H1 (cell line): ENCODE data around the gene FOXI2. TPM values are rescaled to one million over a fixed set of nuclear protein-coding genes. Genes with fewer than 3 reads are reported as not detected.

Experiments
- CTCF ChIA-PET: fragments of 300-600 bp; sonication (Branson Sonifier 250); formaldehyde crosslinking; loops from one replicate; lab custom pipeline; 2021; ENCODE audit not compliant: partially characterized antibody; lab: Charles Lee
- POLR2A ChIA-PET: fragments of 300-600 bp; sonication (Branson Sonifier 250); formaldehyde crosslinking; loops from one replicate; lab custom pipeline; 2021; ENCODE audit warnings: inconsistent platforms; ENCODE audit not compliant: partially characterized antibody; lab: Charles Lee
- DNase-seq, 2 experiments: peaks; one replicate each; pipeline versions ENCODE4 v3.0.0 to v3.0.0-alpha.2; 2010 to 2022; ENCODE audit warnings: low spot score in 2 of 2, low read depth in 1 of 2, mixed read lengths in 1 of 2
- FAIRE-seq: peaks from 2 replicates; lab custom pipeline; 2011; peaks lifted over from hg19 to GRCh38; lab: Jason Lieb, UNC
- H2AFZ ChIP-seq: 2 replicates; pipeline ENCODE4 v1.8.1; 2012; ENCODE audit warnings: low read length, inconsistent platforms
- H2AK5ac ChIP-seq: 2 replicates; pipeline ENCODE4 v1.6.1; 2013; ENCODE audit warnings: low read depth, low read length
- H2BK120ac ChIP-seq: replicated peaks from 2 replicates; pipeline ENCODE3; 2013; ENCODE audit warnings: low read depth, low read length, inconsistent platforms
- H2BK12ac ChIP-seq: 2 replicates; pipeline ENCODE4 v1.6.1; 2013; ENCODE audit warnings: low read depth, low read length
- H2BK15ac ChIP-seq: 2 replicates; pipeline ENCODE4 v1.6.1; 2013; ENCODE audit warnings: low read length
- H2BK20ac ChIP-seq: 2 replicates; pipeline ENCODE4 v1.6.1; 2013; ENCODE audit warnings: low read length
- H2BK5ac ChIP-seq: 2 replicates; pipeline ENCODE4 v1.6.1; 2013; ENCODE audit warnings: low read depth, low read length
- H3K14ac ChIP-seq: 2 replicates; pipeline ENCODE4 v1.6.1; 2013; ENCODE audit warnings: inconsistent platforms; ENCODE audit not compliant: insufficient read length
- H3K18ac ChIP-seq: 2 replicates; pipeline ENCODE4 v1.6.1; 2013; ENCODE audit warnings: low read length; ENCODE audit errors: extremely low read depth
- H3K23ac ChIP-seq: 2 replicates; pipeline ENCODE4 v1.6.1; 2013; ENCODE audit warnings: inconsistent platforms; ENCODE audit not compliant: insufficient read length
- H3K23me2 ChIP-seq: 2 replicates; pipeline ENCODE4 v1.6.1; 2013; ENCODE audit warnings: low read depth, low read length
- H3K27ac ChIP-seq: 2 replicates; pipeline ENCODE4 v1.6.1; 2011; ENCODE audit warnings: low read depth, low read length, inconsistent platforms
- H3K27me3 ChIP-seq, 4 experiments: replicated peaks in 1 of 4; 1 replicate in 1 of 4; 2 replicates in 3 of 4; pipeline versions ENCODE4 v1.6.1 to v1.8.1; 2011 to 2013; ENCODE audit warnings: low read length in 3 of 4, mild to moderate bottlenecking in 3 of 4, inconsistent platforms in 2 of 4, mixed read lengths in 2 of 4, moderate library complexity in 1 of 4; ENCODE audit not compliant: control insufficient read depth in 3 of 4, insufficient read depth in 3 of 4; ENCODE audit errors: extremely low read depth in 1 of 4
- H3K36me3 ChIP-seq, 4 experiments: 2 replicates each; pipeline versions ENCODE4 v1.6.1 to v1.8.1; 2011 to 2013; ENCODE audit warnings: mild to moderate bottlenecking in 4 of 4, low read length in 3 of 4, moderate library complexity in 2 of 4, control low read depth in 1 of 4, inconsistent platforms in 1 of 4; ENCODE audit not compliant: insufficient read depth in 4 of 4, control insufficient read depth in 2 of 4
- H3K4ac ChIP-seq: replicated peaks from 2 replicates; pipeline ENCODE3; 2013; ENCODE audit warnings: low read length, low read depth, mixed read lengths, inconsistent platforms; ENCODE audit not compliant: insufficient read length
- H3K4me1 ChIP-seq, 4 experiments: replicated peaks in 1 of 4; 1 replicate in 1 of 4; 2 replicates in 3 of 4; pipeline versions ENCODE4 v1.6.1 to v1.8.1; 2011 to 2013; ENCODE audit warnings: low read length in 3 of 4, inconsistent platforms in 2 of 4, mixed read lengths in 1 of 4; ENCODE audit not compliant: insufficient read depth in 4 of 4, control insufficient read depth in 3 of 4
- H3K4me2 ChIP-seq, 2 experiments: 2 replicates each; pipeline versions ENCODE4 v1.6.1 to v1.8.1; 2011 to 2013; ENCODE audit warnings: low read depth in 2 of 2, low read length in 2 of 2, control low read depth in 1 of 2, inconsistent platforms in 1 of 2, mild to moderate bottlenecking in 1 of 2; ENCODE audit not compliant: insufficient read depth in 1 of 2
- H3K4me3 ChIP-seq, 4 experiments: fragments of 200-600, 300-600 bp in 1 of 4; sonication (generic), shearing (Covaris generic), sonication (Bioruptor Twin) in 1 of 4; 2 replicates each; pipeline versions ENCODE4 v1.5.1 to v1.8.1; 2011 to 2016; ENCODE audit warnings: low read length in 4 of 4, low read depth in 3 of 4, control low read depth in 2 of 4, inconsistent platforms in 2 of 4, mild to moderate bottlenecking in 2 of 4, mixed read lengths in 1 of 4, moderate library complexity in 1 of 4; ENCODE audit not compliant: insufficient read depth in 2 of 4; ENCODE audit errors: extremely low read depth in 1 of 4
- H3K56ac ChIP-seq: replicated peaks from 2 replicates; pipeline ENCODE3; 2013; ENCODE audit warnings: low read depth, mild to moderate bottlenecking, mixed read lengths, low read length, inconsistent platforms; ENCODE audit not compliant: insufficient read length
- H3K79me1 ChIP-seq: 2 replicates; pipeline ENCODE4 v1.6.1; 2013; ENCODE audit warnings: low read depth, low read length, control low read depth
- H3K79me2 ChIP-seq, 2 experiments: 2 replicates each; pipeline versions ENCODE4 v1.6.1 to v1.8.1; 2012 to 2013; ENCODE audit warnings: low read length in 2 of 2, mild to moderate bottlenecking in 2 of 2, inconsistent platforms in 1 of 2; ENCODE audit not compliant: insufficient read depth in 2 of 2, control insufficient read depth in 1 of 2
- H3K9ac ChIP-seq, 4 experiments: replicated peaks in 1 of 4; 1 replicate in 1 of 4; 2 replicates in 3 of 4; pipeline versions ENCODE4 v1.6.1 to v1.8.1; 2011 to 2013; ENCODE audit warnings: low read depth in 3 of 4, low read length in 3 of 4, control low read depth in 2 of 4, mild to moderate bottlenecking in 2 of 4, moderate library complexity in 2 of 4, inconsistent platforms in 1 of 4; ENCODE audit errors: extremely low read depth in 1 of 4
- H3K9me3 ChIP-seq, 2 experiments: 2 replicates each; pipeline versions ENCODE4 v1.6.1 to v1.8.1; 2012 to 2013; ENCODE audit warnings: mild to moderate bottlenecking in 2 of 2, moderate library complexity in 2 of 2, control low read depth in 1 of 2, inconsistent platforms in 1 of 2, low read depth in 1 of 2, low read length in 1 of 2, mixed read lengths in 1 of 2; ENCODE audit not compliant: insufficient read depth in 2 of 2
- H4K20me1 ChIP-seq, 2 experiments: replicated peaks in 1 of 2; 2 replicates each; pipeline versions ENCODE3 to v1.8.1; 2011 to 2013; ENCODE audit warnings: inconsistent platforms in 2 of 2, low read length in 2 of 2, mild to moderate bottlenecking in 1 of 2; ENCODE audit not compliant: insufficient read depth in 2 of 2, control insufficient read depth in 1 of 2
- H4K5ac ChIP-seq: 2 replicates; pipeline ENCODE4 v1.6.1; 2013; ENCODE audit warnings: low read length, low read depth, mixed read lengths, inconsistent platforms; ENCODE audit not compliant: insufficient read length
- H4K8ac ChIP-seq: 2 replicates; pipeline ENCODE4 v1.8.0; 2013; ENCODE audit warnings: mild to moderate bottlenecking, moderate library complexity, low read length, inconsistent platforms; ENCODE audit not compliant: insufficient read depth; ENCODE audit errors: extremely low read depth
- H4K91ac ChIP-seq: replicated peaks from 2 replicates; pipeline ENCODE3; 2013; ENCODE audit warnings: low read length, mixed read lengths, inconsistent platforms; ENCODE audit not compliant: insufficient read length
- CHD2 ChIP-seq: IDR thresholded peaks from 2 replicates; pipeline ENCODE4 v1.6.1; 2012; ENCODE audit warnings: low read length, improper control_type of control experiment
- EGR1 ChIP-seq: IDR thresholded peaks from 2 replicates; pipeline ENCODE4 v1.6.1; 2011; ENCODE audit warnings: low read depth, low read length, borderline replicate concordance
- JUN ChIP-seq: IDR thresholded peaks from 2 replicates; pipeline ENCODE4 v1.6.1; 2011; ENCODE audit warnings: low read depth, mild to moderate bottlenecking, improper control_type of control experiment, low read length
- POU5F1 ChIP-seq: IDR thresholded peaks from 2 replicates; pipeline ENCODE4 v1.6.1; 2011; ENCODE audit warnings: low read depth, mild to moderate bottlenecking, low read length, moderate library complexity
- RNF2 ChIP-seq: fragments of 200-900, 300-1000 bp; sonication (generic); IDR thresholded peaks from 2 replicates; pipeline ENCODE4 v1.7.1; 2016; ENCODE audit warnings: borderline replicate concordance, low read depth, mild to moderate bottlenecking, antibody characterized with exemption, low read length; ENCODE audit not compliant: poor library complexity, severe bottlenecking; ENCODE audit errors: missing control alignments
- SAP30 ChIP-seq: fragments of 300-600 bp; sonication (generic); IDR thresholded peaks from 2 replicates; pipeline ENCODE4 v1.7.1; 2012; ENCODE audit warnings: low read length, moderate library complexity, mild to moderate bottlenecking, inconsistent platforms; ENCODE audit not compliant: insufficient read depth, insufficient replicate concordance
- SIRT6 ChIP-seq: IDR thresholded peaks from one replicate; pipeline ENCODE4 v1.7.1; 2012; ENCODE audit warnings: low read length, inconsistent platforms
- WGBS, 2 experiments: shearing (Covaris generic) in 1 of 2; methylation state at CpG; one replicate each; pipeline versions ENCODE4 v1.1.6 to v1.1.7; 2013 to 2015; ENCODE audit warnings: low lambda C conversion rate in 2 of 2, mixed read lengths in 2 of 2, inconsistent platforms in 1 of 2, low coverage in 1 of 2, missing lambda C conversion rate in 1 of 2; ENCODE audit not compliant: insufficient replicate concordance in 2 of 2, insufficient coverage in 1 of 2, insufficient read length in 1 of 2; ENCODE audit errors: extremely low coverage in 1 of 2, missing lambda C conversion rate in 1 of 2; 5-methylcytosine and 5-hydroxymethylcytosine counted together
- polyA plus RNA-seq, 7 experiments: library from polyadenylated mRNA; depleted of rRNA in 3 of 7; stranded (reverse) in 5 of 7; unstranded in 2 of 7; fragments of >200 nt in 5 of 7; fragments of 200-250 nt in 2 of 7; gene quantifications; 1 replicate in 5 of 7; 2 replicates in 1 of 7; 4 replicates in 1 of 7; pipeline versions ENCODE4 v1.2.1 to v1.2.3, GENCODE V29; 2011 to 2013; ENCODE audit warnings: missing spikeins in 2 of 7, mixed read lengths in 2 of 7
- total RNA-seq: library from RNA; stranded (reverse); fragmentation: NEBNext Ultra II Directional; extraction: Animal tissue kit (Norgen Biotek cat#: 25700); gene quantifications from 2 replicates; pipeline ENCODE4 v1.2.1, GENCODE V29; 2021

Gene FOXI2
- total and polyA plus RNA-seq, 2 of the 8 experiments (the other 6 are each of a cell fraction or from before 2014, with no cell fraction given), result 1.0 TPM

DNA sequence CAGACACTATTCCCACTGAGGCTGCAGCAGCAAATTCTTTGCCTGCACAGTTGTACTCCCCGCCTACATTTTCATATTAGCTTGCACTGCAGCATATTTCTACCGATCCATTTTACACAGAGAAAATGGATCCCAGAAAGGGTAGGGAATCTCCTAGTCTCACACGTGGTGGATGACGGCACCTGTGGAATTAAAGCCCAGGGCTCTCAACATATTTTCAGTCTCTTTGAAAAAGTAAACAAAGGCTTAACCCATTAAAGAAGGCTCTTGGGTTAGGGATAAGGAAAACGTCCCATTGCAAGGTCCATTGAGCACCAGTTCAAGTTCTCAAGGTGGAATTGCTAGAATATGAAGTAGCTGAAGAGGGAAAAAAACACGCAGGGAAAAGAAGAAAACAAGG, 49.4 kb upstream of the FOXI2 start:
- Histone ChIP-seq H2AK5ac (no peak overlapping the region), H3K27ac (no peak overlapping the region), H3K4ac (no peak overlapping the region), H2BK15ac (no peak overlapping the region), H3K9me3 (no peaks in the 10 kb centered on the region), H2BK12ac (no peak overlapping the region)
- POLR2A ChIA-PET, result no interaction called here
- TF ChIP-seq POU5F1, result no peak
- no peak for TF ChIP-seq SAP30
- TF ChIP-seq RNF2, result no peak
- TF ChIP-seq SIRT6, result no peak
- no peak for TF ChIP-seq EGR1
- no peak for TF ChIP-seq CHD2
- no peak for TF ChIP-seq JUN
- TF ChIP-seq, all 59 proteins: peak for 0
- Histone ChIP-seq H3K14ac (no peak overlapping the region), H3K79me1 (no peaks in the 10 kb centered on the region), H4K91ac (no peak overlapping the region), H3K4me1 (no peaks in the 10 kb centered on the region), H3K27me3 (no peaks in the 10 kb centered on the region), H2BK5ac (no peak overlapping the region), H3K4me3 (no peak overlapping the region), H2BK120ac (no peak overlapping the region), H3K79me2 (no peaks in the 10 kb centered on the region), H4K20me1 (no peaks in the 10 kb centered on the region), H2AFZ (no peak overlapping the region), H3K23me2 (no peaks in the 10 kb centered on the region), H3K56ac (no peak overlapping the region), H3K36me3 (no peaks in the 10 kb centered on the region), H4K5ac (no peak overlapping the region), H3K23ac (no peak overlapping the region), H3K4me2 (no peak overlapping the region), H3K18ac (no peak overlapping the region), H3K9ac (no peak overlapping the region), H4K8ac (no peak overlapping the region), H2BK20ac (no peak overlapping the region)
- FAIRE-seq (no peak), DNase-seq (no peak)
- WGBS, 2 experiments, result 85% methylated on average over 6 of the region's 6 CpGs; no CpG with 5 or more reads in 1 of the 2 experiments
- CTCF ChIA-PET, result interaction anchor here (0.8 to 5.0 kb wide), 3 partner anchors 7 to 39 kb away, joined by 3 to 42 read pairs (median 3); no protein-coding TSS in a partner anchor
